ENCODE results near the gene JMJD7. TPM values are rescaled to one million over a fixed set of nuclear protein-coding genes. Genes with fewer than 3 reads are reported as not detected.

The JMJD7 gene
- 1.2 and 1.4 TPM in 2 replicates for total RNA-seq

- Histone ChIP-seq H3K36me3 (ENCODE audit: insufficient read depth, low read length) (peaks cover 12% of the 10 kb centered on the region), H3K4me1 (ENCODE audit: insufficient read depth, low read length) (peaks cover 15% of the 10 kb centered on the region), H3K4me2 (ENCODE audit: insufficient read depth, low read length) (peak within 1 kb of the TSS; percentile 93), H4K20me1 (ENCODE audit: insufficient read depth, low read length) (no peaks in the 10 kb centered on the region), H2AFZ (ENCODE audit: low read length) (peak within 1 kb of the TSS; percentile 86), H3K4me3 (ENCODE audit: insufficient read depth, low read length) (peak within 1 kb of the TSS; percentile 80), H3K27me3 (ENCODE audit: insufficient read depth, low read length) (no peaks in the 10 kb centered on the region), H3K79me2 (ENCODE audit: insufficient read depth, low read length) (no peaks in the 10 kb centered on the region), H3K9me3 (ENCODE audit: low read depth, low read length) (no peaks in the 10 kb centered on the region), H3K27ac (ENCODE audit: low read depth, low read length) (peak within 1 kb of the TSS; percentile 81)
- peak; percentile 100 for DNase-seq (ENCODE audit: insufficient read length, low spot score, missing footprints)
- TF ChIP-seq CTCF (IDR thresholded peaks at IDR 0.05; ENCODE audit: extremely low read depth, low read depth, low read length) = no peak
Observed at GRCh38 chr15:41827880-41828806, at the start of gene JMJD7. Gene JMJD7 (plus strand): TSS chr15:41828092. CDS start chr15:41828125, 33 bp downstream.

- no peaks in the 10 kb centered on the region for H3K36me3 ChIP-seq (ENCODE audit: insufficient read depth, low read length)
- H3K79me2 ChIP-seq (ENCODE audit: insufficient read depth, low read length) = peaks cover 78% of the 10 kb centered on the region
- no peak for TF ChIP-seq CTCF (IDR thresholded peaks at IDR 0.05; ENCODE audit: extremely low read depth, low read depth, low read length)
- H4K20me1 ChIP-seq (ENCODE audit: insufficient read depth, low read length) = peaks cover 43% of the 10 kb centered on the region
- peaks cover 57% of the 10 kb centered on the region for H3K4me1 ChIP-seq (ENCODE audit: insufficient read depth, low read length)
- no peak overlapping the region for H3K4me3 ChIP-seq (ENCODE audit: insufficient read depth, low read length)
- DNase-seq (ENCODE audit: insufficient read length, low spot score, missing footprints) = peak; percentile 69
- no peak overlapping the region for H3K27ac ChIP-seq (ENCODE audit: low read depth, low read length)
- H3K27me3 ChIP-seq (ENCODE audit: insufficient read depth, low read length) = no peaks in the 10 kb centered on the region
- no peak overlapping the region for H2AFZ ChIP-seq (ENCODE audit: low read length)
- H3K9me3 ChIP-seq (ENCODE audit: low read depth, low read length) = no peaks in the 10 kb centered on the region
- peak overlapping the region; percentile 96 for H3K4me2 ChIP-seq (ENCODE audit: insufficient read depth, low read length)
Observed at GRCh38 chr15:41778521-41778920, 49.4 kb upstream of the JMJD7 start.

- H3K4me3 ChIP-seq (ENCODE audit: insufficient read depth, low read length) = no peak overlapping the region
- H3K4me2 ChIP-seq (ENCODE audit: insufficient read depth, low read length) = peak overlapping the region; percentile 37
- no peak overlapping the region for H2AFZ ChIP-seq (ENCODE audit: low read length)
- no peaks in the 10 kb centered on the region for H3K36me3 ChIP-seq (ENCODE audit: insufficient read depth, low read length)
- H3K27ac ChIP-seq (ENCODE audit: low read depth, low read length) = peak overlapping the region; percentile 13
- H3K27me3 ChIP-seq (ENCODE audit: insufficient read depth, low read length) = no peaks in the 10 kb centered on the region
- no peak for DNase-seq (ENCODE audit: insufficient read length, low spot score, missing footprints)
- no peak for TF ChIP-seq CTCF (IDR thresholded peaks at IDR 0.05; ENCODE audit: extremely low read depth, low read depth, low read length)
- H4K20me1 ChIP-seq (ENCODE audit: insufficient read depth, low read length) = peaks cover 43% of the 10 kb centered on the region
- no peaks in the 10 kb centered on the region for H3K9me3 ChIP-seq (ENCODE audit: low read depth, low read length)
- H3K4me1 ChIP-seq (ENCODE audit: insufficient read depth, low read length) = peaks cover 53% of the 10 kb centered on the region
- peaks cover 85% of the 10 kb centered on the region for H3K79me2 ChIP-seq (ENCODE audit: insufficient read depth, low read length)
Observed at GRCh38 chr15:41779662-41780157, 48.2 kb upstream of the JMJD7 start.

- H4K20me1 ChIP-seq (ENCODE audit: insufficient read depth, low read length) = peaks cover 47% of the 10 kb centered on the region
- H3K27ac ChIP-seq (ENCODE audit: low read depth, low read length) = peak overlapping the region; percentile 13
- H3K36me3 ChIP-seq (ENCODE audit: insufficient read depth, low read length) = no peaks in the 10 kb centered on the region
- H3K79me2 ChIP-seq (ENCODE audit: insufficient read depth, low read length) = peaks cover 86% of the 10 kb centered on the region
- no peak overlapping the region for H2AFZ ChIP-seq (ENCODE audit: low read length)
- no peak for DNase-seq (ENCODE audit: insufficient read length, low spot score, missing footprints)
- TF ChIP-seq CTCF (IDR thresholded peaks at IDR 0.05; ENCODE audit: extremely low read depth, low read depth, low read length) = no peak
- peak overlapping the region; percentile 37 for H3K4me2 ChIP-seq (ENCODE audit: insufficient read depth, low read length)
- H3K4me3 ChIP-seq (ENCODE audit: insufficient read depth, low read length) = no peak overlapping the region
- H3K9me3 ChIP-seq (ENCODE audit: low read depth, low read length) = no peaks in the 10 kb centered on the region
- no peaks in the 10 kb centered on the region for H3K27me3 ChIP-seq (ENCODE audit: insufficient read depth, low read length)
- H3K4me1 ChIP-seq (ENCODE audit: insufficient read depth, low read length) = peaks cover 48% of the 10 kb centered on the region
Observed at GRCh38 chr15:41780266-41780665, 47.6 kb upstream of the JMJD7 start.

All from osteoblast (primary cell).